ENCODE results near the gene ABHD2.

DNA sequence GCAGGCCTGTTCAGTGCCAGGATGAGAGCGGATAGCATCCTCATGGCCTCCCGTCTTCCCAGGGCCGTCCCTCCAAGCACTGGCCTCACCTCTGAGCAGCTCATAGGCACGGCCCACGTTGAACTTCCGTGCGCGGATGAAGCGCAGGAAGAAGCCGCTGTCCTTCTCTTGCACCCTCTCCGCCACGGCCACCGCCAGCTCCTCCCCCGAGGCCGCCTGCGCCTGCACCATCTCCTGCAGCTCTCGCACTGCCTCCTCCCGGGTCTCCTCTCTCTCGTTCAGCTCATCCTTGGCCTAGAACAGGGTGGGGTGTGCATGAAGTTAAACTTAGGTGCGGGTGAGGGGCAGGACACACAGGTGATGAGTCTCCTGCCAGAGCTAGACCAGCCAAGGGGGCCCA is 128.8 kb downstream of the ABHD2 start:
- TF ChIP-seq, protein P1, sequence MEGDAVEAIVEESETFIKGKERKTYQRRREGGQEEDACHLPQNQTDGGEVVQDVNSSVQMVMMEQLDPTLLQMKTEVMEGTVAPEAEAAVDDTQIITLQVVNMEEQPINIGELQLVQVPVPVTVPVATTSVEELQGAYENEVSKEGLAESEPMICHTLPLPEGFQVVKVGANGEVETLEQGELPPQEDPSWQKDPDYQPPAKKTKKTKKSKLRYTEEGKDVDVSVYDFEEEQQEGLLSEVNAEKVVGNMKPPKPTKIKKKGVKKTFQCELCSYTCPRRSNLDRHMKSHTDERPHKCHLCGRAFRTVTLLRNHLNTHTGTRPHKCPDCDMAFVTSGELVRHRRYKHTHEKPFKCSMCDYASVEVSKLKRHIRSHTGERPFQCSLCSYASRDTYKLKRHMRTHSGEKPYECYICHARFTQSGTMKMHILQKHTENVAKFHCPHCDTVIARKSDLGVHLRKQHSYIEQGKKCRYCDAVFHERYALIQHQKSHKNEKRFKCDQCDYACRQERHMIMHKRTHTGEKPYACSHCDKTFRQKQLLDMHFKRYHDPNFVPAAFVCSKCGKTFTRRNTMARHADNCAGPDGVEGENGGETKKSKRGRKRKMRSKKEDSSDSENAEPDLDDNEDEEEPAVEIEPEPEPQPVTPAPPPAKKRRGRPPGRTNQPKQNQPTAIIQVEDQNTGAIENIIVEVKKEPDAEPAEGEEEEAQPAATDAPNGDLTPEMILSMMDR (conservative IDR thresholded peaks at IDR 0.05 in 1 of 2, IDR thresholded peaks at IDR 0.05 in 1 of 2; ENCODE audit: low read depth in 1 of 2, low read length in 2 of 2), result no peak
- no peak for TF ChIP-seq EZH2 (IDR thresholded peaks at IDR 0.05; ENCODE audit: low read length, missing control alignments)

All from fibroblast of lung (primary cell).